Activated CD4-positive, alpha-beta T cell treated with anti-CD3 and anti-CD28 coated beads, Interleukin-2, amount 50 U/mL, for 1 hour (primary cell): ENCODE measurements around the gene TCN2.
A peak's percentile ranks its signal among the peaks of the same experiment; 100 is the strongest.
"Not testable (repeated sequence)": the region's sequence is repeated elsewhere in the genome, so short reads cannot be mapped to it uniquely, and the experiment has no call there.

ENCODE experiments used
- DNase-seq: peaks from one replicate; pipeline ENCODE4 v3.0.0-alpha.2; 2020

The TCN2 gene

GRCh38 chr22:30606455-30607299 lies at the start of gene TCN2:
TCN2 (plus strand) TSS chr22:30607174; CDS start chr22:30607332, 158 bp downstream.
- peak; percentile 9 for DNase-seq

- DNase-seq, result no peak
These were observed 49.7 kb upstream of the TCN2 start for GRCh38 chr22:30557243-30557642.

GRCh38 chr22:30559889-30560288 lies 47.1 kb upstream of the TCN2 start:
- no peak for DNase-seq

- not testable (repeated sequence) for DNase-seq
These were observed 46.3 kb upstream of the TCN2 start for GRCh38 chr22:30560643-30561202.

- DNase-seq, result no peak
These were observed 45.4 kb upstream of the TCN2 start for GRCh38 chr22:30561402-30562189.

GRCh38 chr22:30562366-30562765 lies 44.6 kb upstream of the TCN2 start:
- no peak for DNase-seq

GRCh38 chr22:30564045-30564760 lies 42.8 kb upstream of the TCN2 start:
- no peak for DNase-seq

GRCh38 chr22:30564761-30565119 lies 42.2 kb upstream of the TCN2 start:
- no peak for DNase-seq

GRCh38 chr22:30565341-30565740 lies 41.6 kb upstream of the TCN2 start:
- DNase-seq, result no peak

- no peak for DNase-seq
These were observed 40.8 kb upstream of the TCN2 start for GRCh38 chr22:30566125-30566524.

- not testable (repeated sequence) for DNase-seq
These were observed 39.7 kb upstream of the TCN2 start for GRCh38 chr22:30567277-30567676.

GRCh38 chr22:30568137-30568805 lies 38.7 kb upstream of the TCN2 start:
- no peak for DNase-seq

GRCh38 chr22:30569674-30570202 lies 37.2 kb upstream of the TCN2 start:
- no peak for DNase-seq

GRCh38 chr22:30572210-30572609 lies 34.8 kb upstream of the TCN2 start:
- DNase-seq, result no peak

- no peak for DNase-seq
These were observed 34.0 kb upstream of the TCN2 start for GRCh38 chr22:30572840-30573593.

- no peak for DNase-seq
These were observed 33.3 kb upstream of the TCN2 start for GRCh38 chr22:30573594-30574094.

GRCh38 chr22:30574095-30574981 lies 32.6 kb upstream of the TCN2 start, which contains the start of gene GAL3ST1:
GAL3ST1 (minus strand) TSS chr22:30574665; CDS start chr22:30557392, 17,273 bp downstream.
- no peak for DNase-seq

GRCh38 chr22:30574997-30575671 lies 31.8 kb upstream of the TCN2 start:
- DNase-seq, result no peak

- no peak for DNase-seq
These were observed 31.1 kb upstream of the TCN2 start for GRCh38 chr22:30575859-30576258.
